ENCODE data around the gene ZGPAT. TPM values are rescaled to one million over a fixed set of nuclear protein-coding genes. Genes with fewer than 3 reads are reported as not detected.

The ZGPAT gene
- total RNA-seq, 1 experiment from 2014 or later, result 29.2 TPM

GRCh38 chr20:63678667-63679465 is 29.0 kb upstream of the ZGPAT start:
- DNase-seq (ENCODE audit: low read depth), result no peak

GRCh38 chr20:63679799-63680305 is 28.0 kb upstream of the ZGPAT start:
- no peak for DNase-seq (ENCODE audit: low read depth)

GRCh38 chr20:63680427-63680826 is 27.4 kb upstream of the ZGPAT start:
- DNase-seq (ENCODE audit: low read depth), result no peak

DNA sequence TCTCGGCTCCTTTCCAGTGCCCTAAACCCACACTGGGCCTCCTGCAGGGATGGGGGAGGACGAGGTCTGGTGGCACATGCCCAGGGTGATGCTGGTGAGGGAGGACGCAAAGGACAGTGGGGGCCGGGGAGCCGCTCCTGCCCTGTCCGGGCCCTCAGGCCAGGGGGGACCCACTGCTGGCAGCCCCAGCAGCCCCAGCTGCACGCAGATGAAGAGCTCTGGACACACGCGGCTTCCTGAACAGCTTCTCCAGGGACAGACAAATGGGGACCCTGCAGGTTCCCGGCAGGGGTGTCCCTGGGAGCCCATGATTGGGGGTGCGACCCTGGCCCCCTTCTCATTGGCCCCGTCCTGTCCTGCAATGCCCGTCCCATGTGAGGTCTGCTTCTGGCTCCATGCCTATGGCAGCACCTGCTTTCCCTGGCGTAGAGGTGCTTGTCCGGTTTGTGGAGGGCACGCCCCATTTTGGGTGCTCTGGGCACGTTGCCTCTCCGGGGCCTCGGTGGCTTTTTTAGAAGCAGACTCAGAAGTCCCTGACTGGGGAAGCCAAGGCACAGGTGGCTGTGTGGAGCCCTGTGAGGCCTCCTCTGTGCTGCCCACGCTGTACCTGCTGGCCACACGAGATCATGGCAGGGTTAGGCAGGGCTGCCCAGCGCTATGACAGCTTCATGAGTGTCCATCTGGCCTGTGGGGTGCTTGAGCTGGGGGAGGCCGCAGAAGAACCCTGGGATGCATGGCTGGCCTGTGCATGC is 26.8 kb upstream of the ZGPAT start:
- DNase-seq (ENCODE audit: low read depth), result no peak

DNA sequence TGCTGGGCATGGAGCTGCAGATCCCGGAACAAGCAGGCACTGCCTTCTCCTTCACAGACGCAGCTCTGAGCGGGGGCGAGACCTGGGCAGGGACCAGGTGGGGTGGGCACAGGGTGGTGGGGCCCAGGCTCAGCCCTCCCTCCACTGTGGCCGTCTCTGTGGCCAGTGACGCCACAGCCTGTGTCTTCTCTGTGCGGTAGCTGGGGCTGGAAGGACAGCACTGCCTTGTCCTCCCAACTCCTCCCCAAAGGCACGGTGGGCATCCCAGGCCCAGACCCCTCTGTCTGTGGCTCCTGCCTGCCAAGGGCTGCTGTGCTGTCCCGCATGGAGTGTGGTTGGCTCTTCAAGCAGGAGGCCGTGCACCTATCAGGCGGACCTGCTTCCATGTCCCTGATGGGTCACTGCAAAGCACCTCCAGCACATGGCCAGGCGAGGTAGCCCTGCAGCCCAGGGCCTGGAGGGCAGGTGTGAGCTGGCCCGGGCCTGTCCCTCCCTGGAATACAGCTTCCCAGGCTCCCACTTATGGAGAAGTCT is 26.2 kb upstream of the ZGPAT start:
- no peak for DNase-seq (ENCODE audit: low read depth)

GRCh38 chr20:63682384-63683139 is 25.3 kb upstream of the ZGPAT start:
- peak; percentile 98 for DNase-seq (ENCODE audit: low read depth)

DNA sequence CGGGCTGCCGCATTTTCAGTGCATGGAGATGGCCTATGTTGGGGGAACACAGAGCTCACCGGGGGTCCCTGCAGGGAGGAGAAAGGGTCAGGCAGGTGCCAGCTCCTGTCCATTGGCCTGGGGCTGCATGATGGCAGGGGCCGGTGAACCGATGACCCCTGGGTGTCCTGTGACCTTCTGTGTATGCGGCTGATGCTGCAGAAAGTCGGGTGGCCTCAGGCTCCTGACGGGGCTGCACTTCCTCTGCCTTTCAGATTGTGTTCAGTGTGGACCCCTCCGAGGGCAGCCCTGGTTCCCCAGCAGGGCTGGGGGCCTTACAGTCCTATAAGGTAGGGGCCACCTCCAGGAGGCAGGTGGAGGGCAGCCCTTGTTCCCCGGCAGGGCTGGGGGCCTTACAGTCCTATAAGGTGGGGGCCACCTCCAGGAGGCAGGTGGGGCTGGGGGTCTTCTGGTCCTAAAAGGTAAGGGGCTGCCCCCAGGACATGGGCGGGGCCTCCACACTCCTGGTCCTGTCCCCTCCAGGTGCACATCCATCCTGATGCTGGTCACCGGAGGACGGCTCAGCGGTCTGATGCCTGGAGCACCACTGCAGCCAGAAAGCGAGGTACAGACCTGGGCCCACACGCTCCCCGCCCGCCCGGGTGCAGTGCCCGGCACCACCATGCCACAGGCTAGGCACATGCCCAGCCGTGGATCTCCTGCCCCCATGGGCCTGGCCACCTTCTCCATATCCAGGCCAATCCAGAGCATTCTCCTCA is 22.4 kb upstream of the ZGPAT start:
- no peak for DNase-seq (ENCODE audit: low read depth)

DNA sequence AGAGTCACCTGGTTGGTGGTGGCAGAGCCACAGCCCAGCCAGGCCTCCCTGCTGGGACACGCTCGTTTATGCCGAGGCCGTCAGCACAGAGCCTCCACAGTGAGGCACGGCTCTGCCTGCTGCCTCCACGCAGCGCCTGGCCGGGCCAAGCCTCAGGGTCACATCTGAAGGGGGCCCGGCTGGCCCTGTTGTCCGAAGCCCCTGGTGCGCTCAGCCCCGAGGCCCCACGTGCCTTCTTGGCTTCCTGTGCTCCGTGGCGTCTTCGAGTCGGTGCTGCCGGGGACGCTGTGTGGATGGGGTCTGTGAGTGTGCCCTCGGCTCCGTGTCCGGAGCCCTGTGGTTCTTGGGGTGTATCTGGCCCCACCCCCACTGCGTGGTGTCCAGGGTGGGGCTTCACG is 21.7 kb upstream of the ZGPAT start:
- no peak for DNase-seq (ENCODE audit: low read depth)

- peak; percentile 69 for DNase-seq (ENCODE audit: low read depth)
Measured at GRCh38 chr20:63686492-63687321, 21.1 kb upstream of the ZGPAT start.

GRCh38 chr20:63687419-63688178 is 20.2 kb upstream of the ZGPAT start:
- DNase-seq (ENCODE audit: low read depth), result no peak

GRCh38 chr20:63688228-63689045 is 19.4 kb upstream of the ZGPAT start:
- no peak for DNase-seq (ENCODE audit: low read depth)

DNA sequence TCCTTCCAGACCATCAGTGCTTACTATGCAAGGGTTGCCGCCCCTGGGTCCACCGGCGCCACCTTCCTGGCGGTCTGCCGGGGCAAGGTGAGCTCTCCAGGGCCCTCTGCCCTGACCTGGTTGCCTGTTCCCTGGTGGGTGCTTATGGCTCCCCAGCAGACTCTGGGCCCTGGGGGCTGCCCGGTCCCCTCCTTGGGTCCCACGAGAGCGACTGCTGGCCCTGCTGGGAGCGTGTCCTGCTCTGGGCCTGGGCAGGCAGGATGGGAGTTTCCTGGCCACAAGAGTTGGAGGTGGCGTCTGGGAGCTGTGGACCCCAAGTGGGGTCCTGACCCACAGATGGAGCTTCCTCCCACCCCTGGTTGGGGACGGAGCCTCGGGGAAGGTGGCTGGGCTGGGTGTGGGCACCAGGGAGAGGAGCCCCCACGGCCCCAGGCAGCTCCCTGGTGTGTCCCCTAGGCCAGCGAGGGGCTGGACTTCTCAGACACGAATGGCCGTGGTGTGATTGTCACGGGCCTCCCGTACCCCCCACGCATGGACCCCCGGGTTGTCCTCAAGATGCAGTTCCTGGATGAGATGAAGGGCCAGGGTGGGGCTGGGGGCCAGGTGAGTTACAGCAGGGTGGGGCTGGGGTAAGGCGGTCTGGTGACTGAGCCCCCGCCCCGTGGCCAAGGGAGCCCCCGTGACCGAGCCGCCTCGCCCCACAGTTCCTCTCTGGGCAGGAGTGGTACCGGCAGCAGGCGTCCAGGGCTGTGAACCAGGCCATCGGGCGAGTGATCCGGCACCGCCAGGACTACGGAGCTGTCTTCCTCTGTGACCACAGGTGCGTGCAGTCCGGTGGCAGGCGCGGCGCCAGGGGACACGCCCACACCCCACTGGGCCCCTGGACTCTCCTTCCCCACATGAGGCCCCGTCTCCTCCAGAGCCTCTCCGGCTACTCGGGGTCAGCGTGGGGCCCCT is 18.5 kb upstream of the ZGPAT start:
- peak; percentile 8 for DNase-seq (ENCODE audit: low read depth)

DNA sequence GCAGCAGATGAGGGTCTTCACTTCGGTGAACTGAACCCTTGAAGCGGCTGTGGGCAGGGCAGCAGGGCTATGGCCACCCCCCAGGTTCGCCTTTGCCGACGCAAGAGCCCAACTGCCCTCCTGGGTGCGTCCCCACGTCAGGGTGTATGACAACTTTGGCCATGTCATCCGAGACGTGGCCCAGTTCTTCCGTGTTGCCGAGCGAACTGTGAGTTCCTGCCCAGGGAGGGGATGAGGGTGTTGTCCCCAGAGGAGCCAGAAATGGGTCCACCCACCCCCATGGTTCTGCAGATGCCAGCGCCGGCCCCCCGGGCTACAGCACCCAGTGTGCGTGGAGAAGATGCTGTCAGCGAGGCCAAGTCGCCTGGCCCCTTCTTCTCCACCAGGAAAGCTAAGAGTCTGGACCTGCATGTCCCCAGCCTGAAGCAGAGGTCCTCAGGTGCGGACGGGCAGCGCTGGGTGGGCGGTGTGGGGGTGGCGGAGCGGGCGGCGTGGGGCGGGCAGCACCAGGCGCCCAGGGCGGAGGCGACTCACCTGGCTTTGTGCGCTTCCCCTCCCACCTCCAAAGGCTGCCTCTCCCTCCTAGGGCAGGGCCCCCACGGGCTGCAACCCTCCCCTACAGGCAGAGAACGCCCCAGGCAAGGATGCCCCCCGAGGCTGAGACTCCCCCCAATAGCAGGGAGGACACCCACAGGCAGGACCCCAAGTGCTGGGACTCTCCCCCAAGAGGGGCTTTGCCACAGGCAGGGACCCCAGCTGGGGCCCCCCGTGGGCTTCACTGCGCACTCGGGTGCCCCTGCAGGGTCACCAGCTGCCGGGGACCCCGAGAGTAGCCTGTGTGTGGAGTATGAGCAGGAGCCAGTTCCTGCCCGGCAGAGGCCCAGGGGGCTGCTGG is 17.6 kb upstream of the ZGPAT start:
- no peak for DNase-seq (ENCODE audit: low read depth)

DNA sequence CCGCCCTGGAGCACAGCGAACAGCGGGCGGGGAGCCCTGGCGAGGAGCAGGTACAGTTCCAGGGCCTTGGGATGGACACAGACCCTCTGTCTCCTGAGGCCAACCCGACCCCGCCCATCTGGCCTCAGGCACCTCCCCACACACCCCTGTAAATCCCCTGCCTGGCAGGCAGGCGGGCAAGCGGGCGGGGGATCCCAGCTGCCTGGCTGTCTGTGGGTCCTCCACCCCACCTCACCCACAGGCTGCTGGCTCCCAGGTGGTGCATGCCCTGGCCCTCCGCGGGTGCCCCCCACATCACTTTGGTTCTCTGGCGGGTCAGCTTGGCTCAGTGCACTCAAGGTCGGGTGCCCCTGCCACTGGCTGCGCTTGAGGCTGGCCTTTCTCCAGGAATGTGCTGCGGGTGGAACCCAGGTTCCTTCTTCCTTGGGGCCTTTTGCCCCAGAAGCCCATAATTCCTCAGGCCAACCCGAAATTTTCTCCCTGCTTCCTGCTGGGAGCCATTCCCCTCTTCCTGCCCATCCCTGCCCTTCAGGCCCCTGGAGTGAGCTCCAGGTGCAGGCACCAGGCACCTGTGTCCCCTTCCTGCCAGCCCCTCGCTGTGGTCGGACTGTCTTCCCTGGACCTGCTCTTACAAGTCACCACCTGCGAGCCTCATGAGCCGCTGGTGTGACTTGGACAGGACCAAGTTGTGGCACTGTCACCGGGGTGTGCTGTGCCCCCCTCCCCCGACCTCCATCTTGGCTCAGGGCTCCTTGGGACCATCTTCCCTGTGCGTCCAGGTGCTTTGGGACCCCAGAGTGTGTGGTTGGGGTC is 16.7 kb upstream of the ZGPAT start:
- no peak for DNase-seq (ENCODE audit: low read depth)

DNA sequence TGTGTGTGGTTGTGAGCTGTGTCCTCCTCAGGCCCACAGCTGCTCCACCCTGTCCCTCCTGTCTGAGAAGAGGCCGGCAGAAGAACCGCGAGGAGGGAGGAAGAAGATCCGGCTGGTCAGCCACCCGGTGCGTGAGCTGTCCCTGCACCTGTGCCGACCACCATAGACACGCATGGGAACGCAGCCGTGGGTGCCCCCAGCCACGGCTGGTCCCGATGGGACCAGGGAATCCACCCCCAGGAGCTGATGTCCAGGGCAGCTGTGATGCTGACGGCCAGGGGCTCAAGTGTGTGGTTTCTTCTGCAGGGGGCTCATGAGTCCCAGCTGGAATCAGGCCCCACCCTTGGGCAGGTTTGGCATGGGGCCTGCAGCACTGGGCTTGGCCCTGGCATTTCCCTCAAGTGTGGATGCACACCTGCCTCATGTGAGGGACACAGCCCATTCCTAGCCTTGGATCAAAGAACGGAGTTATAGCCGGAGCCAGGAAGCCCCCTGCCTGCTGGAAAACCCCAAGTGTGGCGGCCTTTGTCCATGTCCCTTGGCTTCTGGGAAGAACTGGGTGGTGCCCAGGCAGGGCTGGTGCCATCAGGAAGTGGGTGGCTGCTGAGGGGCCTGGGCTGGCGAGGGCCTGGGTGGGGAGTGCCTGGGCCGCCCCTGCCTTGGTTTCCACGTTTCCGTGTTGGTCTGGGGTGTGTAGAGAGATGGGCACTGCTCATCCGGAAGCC is 16.0 kb upstream of the ZGPAT start:
- DNase-seq (ENCODE audit: low read depth), result no peak
